Fibroblast of the aortic adventitia (primary cell): ENCODE results near the gene ASB3. TPM values are rescaled to one million over a fixed set of nuclear protein-coding genes. Genes with fewer than 3 reads are reported as not detected.
"Not testable (repeated sequence)": the region's sequence is repeated elsewhere in the genome, so short reads cannot be mapped to it uniquely, and the experiment has no call there.

Source experiments
- DNase-seq: peaks from one replicate; pipeline ENCODE4 v3.0.0-alpha.2; 2010; ENCODE audit warnings: low read depth
- H3K4me3 ChIP-seq: 2 replicates; pipeline ENCODE4 v1.5.1; 2011; ENCODE audit warnings: low read depth, mild to moderate bottlenecking, control low read depth, low read length, moderate library complexity
- CTCF ChIP-seq: IDR thresholded peaks from 2 replicates; pipeline ENCODE4 v1.5.1; 2011; ENCODE audit warnings: mild to moderate bottlenecking, low read length, control low read depth, inconsistent platforms; ENCODE audit not compliant: insufficient read depth
- total RNA-seq: library from RNA; depleted of rRNA; stranded (reverse); fragments of >200 nt; gene quantifications from 2 replicates; pipeline ENCODE4 v1.2.3, GENCODE V29; 2012; ENCODE audit warnings: low replicate concordance

ASB3 gene
- total RNA-seq, 1 donor, result 27.9 TPM

GRCh38 chr2:53740170-53740569 lies 46.6 kb downstream of the ASB3 start:
- DNase-seq, result peak; percentile 58
- no peak overlapping the region for H3K4me3 ChIP-seq
- peak; percentile 48 for TF ChIP-seq CTCF

- H3K4me3 ChIP-seq, result no peak overlapping the region
- TF ChIP-seq CTCF, result no peak
- DNase-seq, result no peak
Observed at GRCh38 chr2:53739032-53739431, 47.7 kb downstream of the ASB3 start.

GRCh38 chr2:53737091-53737490 lies 49.7 kb downstream of the ASB3 start:
- no peak for DNase-seq
- no peak overlapping the region for H3K4me3 ChIP-seq
- no peak for TF ChIP-seq CTCF

GRCh38 chr2:53729143-53729762 lies 57.5 kb downstream of the ASB3 start:
- H3K4me3 ChIP-seq, result no peak overlapping the region
- no peak for TF ChIP-seq CTCF
- no peak for DNase-seq

GRCh38 chr2:53727921-53728320 lies 58.8 kb downstream of the ASB3 start:
- no peak for DNase-seq
- no peak overlapping the region for H3K4me3 ChIP-seq
- no peak for TF ChIP-seq CTCF

GRCh38 chr2:53725662-53726061 lies 61.1 kb downstream of the ASB3 start:
- TF ChIP-seq CTCF, result no peak
- no peak for DNase-seq
- no peak overlapping the region for H3K4me3 ChIP-seq

GRCh38 chr2:53724536-53724935 lies 62.2 kb downstream of the ASB3 start:
- DNase-seq, result peak; percentile 54
- no peak overlapping the region for H3K4me3 ChIP-seq
- TF ChIP-seq CTCF, result no peak

GRCh38 chr2:53720944-53721343 lies 65.8 kb downstream of the ASB3 start:
- not testable (repeated sequence) for H3K4me3 ChIP-seq, DNase-seq
